DND-41 (cell line): Measurements from ENCODE around the gene TTC1.

Source experiments
- ATAC-seq: fragments of 200-7000 bp; cut with Tn5 transposase; 3 replicates; pipeline ENCODE4 v1.9.1; 2021; ENCODE audit warnings: low read depth; ENCODE audit not compliant: insufficient read depth
- DNase-seq: peaks from one replicate; pipeline ENCODE4 v3.0.0-alpha.2; 2020
- H2AFZ ChIP-seq: 2 replicates; pipeline ENCODE4 v1.6.0; 2012; ENCODE audit warnings: low read depth, low read length
- H3K27ac ChIP-seq: 2 replicates; pipeline ENCODE4 v1.5.1; 2012; ENCODE audit warnings: low read length, inconsistent platforms
- H3K27me3 ChIP-seq: fragments of 200-600 bp; sonication (generic); 2 replicates; pipeline ENCODE4 v1.6.0; 2012; ENCODE audit warnings: low read length, mild to moderate bottlenecking, inconsistent platforms; ENCODE audit not compliant: insufficient read depth, poor library complexity
- H3K36me3 ChIP-seq: 2 replicates; pipeline ENCODE4 v1.5.1; 2012; ENCODE audit warnings: low read length, inconsistent platforms; ENCODE audit not compliant: insufficient read depth
- H3K4me1 ChIP-seq: 2 replicates; pipeline ENCODE4 v1.5.1; 2012; ENCODE audit warnings: mild to moderate bottlenecking, low read length; ENCODE audit not compliant: insufficient read depth
- H3K4me2 ChIP-seq: 2 replicates; pipeline ENCODE4 v1.6.0; 2012; ENCODE audit warnings: mild to moderate bottlenecking, moderate library complexity, low read length, inconsistent platforms; ENCODE audit not compliant: insufficient read depth
- H3K4me3 ChIP-seq, 2 experiments: fragments of 200-600 bp in 1 of 2; shearing (Covaris generic) in 1 of 2; 2 replicates each; pipeline ENCODE4 v1.5.1; 2012 to 2016; ENCODE audit warnings: inconsistent platforms in 2 of 2, low read length in 2 of 2, mild to moderate bottlenecking in 2 of 2, low read depth in 1 of 2, moderate library complexity in 1 of 2
- H3K79me2 ChIP-seq: 2 replicates; pipeline ENCODE4 v1.6.0; 2012; ENCODE audit warnings: low read length, inconsistent platforms; ENCODE audit not compliant: insufficient read depth
- H3K9ac ChIP-seq: 2 replicates; pipeline ENCODE4 v1.6.0; 2012; ENCODE audit warnings: low read depth, mild to moderate bottlenecking, inconsistent platforms, low read length, moderate library complexity
- H3K9me3 ChIP-seq: 2 replicates; pipeline ENCODE4 v1.5.1; 2012; ENCODE audit warnings: low read length, moderate library complexity, mild to moderate bottlenecking, inconsistent platforms; ENCODE audit not compliant: insufficient read depth, severe bottlenecking
- H4K20me1 ChIP-seq: 2 replicates; pipeline ENCODE4 v1.6.0; 2012; ENCODE audit warnings: low read length; ENCODE audit not compliant: insufficient read depth
- CTCF ChIP-seq: IDR thresholded peaks from 2 replicates; pipeline ENCODE4 v1.5.1; 2012; ENCODE audit warnings: borderline replicate concordance, low read length, moderate library complexity, mild to moderate bottlenecking; ENCODE audit not compliant: poor library complexity, severe bottlenecking; ENCODE audit errors: extremely low read depth
- EZH2 ChIP-seq: IDR thresholded peaks from 3 replicates; pipeline ENCODE4 v1.6.1; 2012; ENCODE audit warnings: borderline replicate concordance, low read depth, mild to moderate bottlenecking, moderate library complexity, low read length, inconsistent platforms; ENCODE audit not compliant: severe bottlenecking

The TTC1 gene

DNA sequence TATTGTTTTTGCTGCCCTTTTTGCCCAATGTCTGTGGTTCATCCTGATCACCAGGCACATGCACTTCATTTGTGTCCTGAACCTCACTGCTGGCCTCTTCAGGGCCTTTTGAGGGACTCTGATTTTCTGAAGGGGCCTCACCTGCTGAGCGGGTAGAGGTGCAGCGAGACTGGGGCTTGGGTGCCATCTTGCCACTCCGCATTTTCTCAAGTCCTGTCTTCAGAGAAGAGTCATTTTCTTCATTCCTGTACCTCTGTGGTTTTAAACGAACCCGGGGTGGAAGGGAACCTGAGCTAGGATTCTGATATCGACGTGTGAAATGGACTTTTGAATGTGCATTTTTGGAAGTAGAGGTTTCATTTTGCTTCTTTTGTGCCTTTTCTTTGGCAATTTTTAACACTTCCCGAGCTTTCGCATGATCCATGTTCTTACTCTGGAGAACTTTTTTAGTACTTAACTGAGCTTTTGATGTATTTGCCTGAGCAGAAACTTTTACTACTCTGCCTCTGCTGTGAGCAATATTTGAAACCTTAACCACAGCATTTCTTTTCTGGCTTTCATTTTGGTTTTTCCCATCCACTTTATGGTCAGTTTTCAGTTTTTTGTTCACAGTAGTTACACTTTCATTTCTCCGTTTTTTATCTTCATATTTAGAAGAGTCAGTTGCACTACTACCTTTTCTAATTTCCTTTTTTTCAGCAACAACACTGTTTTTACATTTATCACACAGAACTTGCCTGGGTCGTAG is 84.2 kb downstream of the TTC1 start:
- ATAC-seq: no peak
- Histone ChIP-seq H3K27ac (no peak overlapping the region), H3K4me1 (no peaks in the 10 kb centered on the region), H3K9ac (no peak overlapping the region), H3K4me2 (no peak overlapping the region), H3K9me3 (no peaks in the 10 kb centered on the region), H3K4me3 (no peak overlapping the region), H3K36me3 (peaks cover 50% of the 10 kb centered on the region), H2AFZ (no peak overlapping the region), H3K27me3 (no peaks in the 10 kb centered on the region), H4K20me1 (no peaks in the 10 kb centered on the region), H3K79me2 (peaks cover 8% of the 10 kb centered on the region)
- TF ChIP-seq EZH2: no peak
- TF ChIP-seq CTCF: no peak
- no peak for DNase-seq

DNA sequence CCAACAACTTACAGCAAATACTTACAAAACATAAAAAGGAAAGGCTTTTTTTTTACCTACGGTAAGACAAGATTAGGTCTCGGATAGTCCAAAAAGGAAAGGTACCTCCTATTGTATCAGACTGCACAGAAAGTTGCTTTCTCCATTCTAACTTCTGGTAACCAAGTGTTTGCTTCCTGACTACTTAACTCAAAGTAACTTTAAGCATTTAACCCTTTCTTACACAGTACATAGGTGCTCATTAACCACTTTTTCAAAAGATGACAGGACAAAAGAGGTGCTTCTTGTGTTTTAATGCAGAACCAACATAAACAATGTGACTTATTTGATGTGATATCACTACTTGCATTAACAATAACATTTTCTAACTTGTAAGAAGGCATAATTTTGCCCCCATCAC is 87.2 kb downstream of the TTC1 start:
- no peak for ATAC-seq
- peaks cover 59% of the 10 kb centered on the region for H3K36me3 ChIP-seq
- H3K79me2 ChIP-seq: peaks cover 14% of the 10 kb centered on the region
- H3K4me3 ChIP-seq: no peak overlapping the region
- H2AFZ ChIP-seq: no peak overlapping the region
- H3K27me3 ChIP-seq: no peaks in the 10 kb centered on the region
- no peak overlapping the region for H3K27ac ChIP-seq
- no peaks in the 10 kb centered on the region for H3K9me3 ChIP-seq
- H3K4me2 ChIP-seq: no peak overlapping the region
- H3K4me1 ChIP-seq: no peaks in the 10 kb centered on the region
- TF ChIP-seq CTCF: no peak
- no peak for TF ChIP-seq EZH2
- DNase-seq: no peak
- no peaks in the 10 kb centered on the region for H4K20me1 ChIP-seq
- H3K9ac ChIP-seq: no peak overlapping the region

DNA sequence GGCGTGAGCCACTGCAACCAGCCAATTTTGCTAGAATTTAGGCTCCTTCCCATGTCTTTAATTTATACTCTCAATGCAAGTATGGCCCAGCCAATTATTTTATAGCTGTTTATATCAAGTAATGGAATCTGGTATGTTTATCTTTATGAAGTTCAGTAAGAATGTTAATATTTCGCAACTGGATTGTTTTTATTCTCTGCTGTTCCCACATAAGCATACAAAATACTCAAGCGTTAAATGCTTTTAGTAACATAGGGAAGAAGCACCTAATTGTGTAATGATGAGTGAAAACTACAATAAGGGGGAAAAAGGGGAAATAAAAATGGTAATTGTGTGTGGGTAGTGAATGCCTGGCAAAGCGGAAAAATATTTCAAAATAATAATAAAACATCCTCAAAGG is 89.1 kb downstream of the TTC1 start:
- Histone ChIP-seq H3K27me3 (no peaks in the 10 kb centered on the region), H3K9me3 (no peaks in the 10 kb centered on the region), H3K4me2 (no peak overlapping the region), H3K9ac (no peak overlapping the region), H3K36me3 (peaks cover 54% of the 10 kb centered on the region), H2AFZ (no peak overlapping the region), H3K4me3 (no peak overlapping the region), H3K27ac (no peak overlapping the region), H3K79me2 (peaks cover 26% of the 10 kb centered on the region), H4K20me1 (no peaks in the 10 kb centered on the region), H3K4me1 (no peaks in the 10 kb centered on the region)
- no peak for TF ChIP-seq EZH2
- TF ChIP-seq CTCF: no peak
- no peak for ATAC-seq
- DNase-seq: no peak
